H1 (cell line): Measurements from ENCODE around the gene ZNF496. TPM values are rescaled to one million over a fixed set of nuclear protein-coding genes. Genes with fewer than 3 reads are reported as not detected.

Source experiments
- CTCF ChIA-PET: fragments of 300-600 bp; sonication (Branson Sonifier 250); formaldehyde crosslinking; loops from one replicate; lab custom pipeline; 2021; ENCODE audit not compliant: partially characterized antibody; lab: Charles Lee
- POLR2A ChIA-PET: fragments of 300-600 bp; sonication (Branson Sonifier 250); formaldehyde crosslinking; loops from one replicate; lab custom pipeline; 2021; ENCODE audit warnings: inconsistent platforms; ENCODE audit not compliant: partially characterized antibody; lab: Charles Lee
- DNase-seq, 2 experiments: peaks; one replicate each; pipeline versions ENCODE4 v3.0.0 to v3.0.0-alpha.2; 2010 to 2022; ENCODE audit warnings: low spot score in 2 of 2, low read depth in 1 of 2, mixed read lengths in 1 of 2
- FAIRE-seq: peaks from 2 replicates; lab custom pipeline; 2011; peaks lifted over from hg19 to GRCh38; lab: Jason Lieb, UNC
- H2AFZ ChIP-seq: 2 replicates; pipeline ENCODE4 v1.8.1; 2012; ENCODE audit warnings: low read length, inconsistent platforms
- H2AK5ac ChIP-seq: 2 replicates; pipeline ENCODE4 v1.6.1; 2013; ENCODE audit warnings: low read depth, low read length
- H2BK120ac ChIP-seq: replicated peaks from 2 replicates; pipeline ENCODE3; 2013; ENCODE audit warnings: low read depth, low read length, inconsistent platforms
- H2BK12ac ChIP-seq: 2 replicates; pipeline ENCODE4 v1.6.1; 2013; ENCODE audit warnings: low read depth, low read length
- H2BK15ac ChIP-seq: 2 replicates; pipeline ENCODE4 v1.6.1; 2013; ENCODE audit warnings: low read length
- H2BK20ac ChIP-seq: 2 replicates; pipeline ENCODE4 v1.6.1; 2013; ENCODE audit warnings: low read length
- H2BK5ac ChIP-seq: 2 replicates; pipeline ENCODE4 v1.6.1; 2013; ENCODE audit warnings: low read depth, low read length
- H3K14ac ChIP-seq: 2 replicates; pipeline ENCODE4 v1.6.1; 2013; ENCODE audit warnings: inconsistent platforms; ENCODE audit not compliant: insufficient read length
- H3K18ac ChIP-seq: 2 replicates; pipeline ENCODE4 v1.6.1; 2013; ENCODE audit warnings: low read length; ENCODE audit errors: extremely low read depth
- H3K23ac ChIP-seq: 2 replicates; pipeline ENCODE4 v1.6.1; 2013; ENCODE audit warnings: inconsistent platforms; ENCODE audit not compliant: insufficient read length
- H3K23me2 ChIP-seq: 2 replicates; pipeline ENCODE4 v1.6.1; 2013; ENCODE audit warnings: low read depth, low read length
- H3K27ac ChIP-seq: 2 replicates; pipeline ENCODE4 v1.6.1; 2011; ENCODE audit warnings: low read depth, low read length, inconsistent platforms
- H3K27me3 ChIP-seq, 4 experiments: replicated peaks in 1 of 4; 1 replicate in 1 of 4; 2 replicates in 3 of 4; pipeline versions ENCODE4 v1.6.1 to v1.8.1; 2011 to 2013; ENCODE audit warnings: low read length in 3 of 4, mild to moderate bottlenecking in 3 of 4, inconsistent platforms in 2 of 4, mixed read lengths in 2 of 4, moderate library complexity in 1 of 4; ENCODE audit not compliant: control insufficient read depth in 3 of 4, insufficient read depth in 3 of 4; ENCODE audit errors: extremely low read depth in 1 of 4
- H3K36me3 ChIP-seq, 4 experiments: 2 replicates each; pipeline versions ENCODE4 v1.6.1 to v1.8.1; 2011 to 2013; ENCODE audit warnings: mild to moderate bottlenecking in 4 of 4, low read length in 3 of 4, moderate library complexity in 2 of 4, control low read depth in 1 of 4, inconsistent platforms in 1 of 4; ENCODE audit not compliant: insufficient read depth in 4 of 4, control insufficient read depth in 2 of 4
- H3K4ac ChIP-seq: replicated peaks from 2 replicates; pipeline ENCODE3; 2013; ENCODE audit warnings: low read length, low read depth, mixed read lengths, inconsistent platforms; ENCODE audit not compliant: insufficient read length
- H3K4me1 ChIP-seq, 4 experiments: replicated peaks in 1 of 4; 1 replicate in 1 of 4; 2 replicates in 3 of 4; pipeline versions ENCODE4 v1.6.1 to v1.8.1; 2011 to 2013; ENCODE audit warnings: low read length in 3 of 4, inconsistent platforms in 2 of 4, mixed read lengths in 1 of 4; ENCODE audit not compliant: insufficient read depth in 4 of 4, control insufficient read depth in 3 of 4
- H3K4me2 ChIP-seq, 2 experiments: 2 replicates each; pipeline versions ENCODE4 v1.6.1 to v1.8.1; 2011 to 2013; ENCODE audit warnings: low read depth in 2 of 2, low read length in 2 of 2, control low read depth in 1 of 2, inconsistent platforms in 1 of 2, mild to moderate bottlenecking in 1 of 2; ENCODE audit not compliant: insufficient read depth in 1 of 2
- H3K4me3 ChIP-seq, 4 experiments: fragments of 200-600, 300-600 bp in 1 of 4; sonication (generic), shearing (Covaris generic), sonication (Bioruptor Twin) in 1 of 4; 2 replicates each; pipeline versions ENCODE4 v1.5.1 to v1.8.1; 2011 to 2016; ENCODE audit warnings: low read length in 4 of 4, low read depth in 3 of 4, control low read depth in 2 of 4, inconsistent platforms in 2 of 4, mild to moderate bottlenecking in 2 of 4, mixed read lengths in 1 of 4, moderate library complexity in 1 of 4; ENCODE audit not compliant: insufficient read depth in 2 of 4; ENCODE audit errors: extremely low read depth in 1 of 4
- H3K56ac ChIP-seq: replicated peaks from 2 replicates; pipeline ENCODE3; 2013; ENCODE audit warnings: low read depth, mild to moderate bottlenecking, mixed read lengths, low read length, inconsistent platforms; ENCODE audit not compliant: insufficient read length
- H3K79me1 ChIP-seq: 2 replicates; pipeline ENCODE4 v1.6.1; 2013; ENCODE audit warnings: low read depth, low read length, control low read depth
- H3K79me2 ChIP-seq, 2 experiments: 2 replicates each; pipeline versions ENCODE4 v1.6.1 to v1.8.1; 2012 to 2013; ENCODE audit warnings: low read length in 2 of 2, mild to moderate bottlenecking in 2 of 2, inconsistent platforms in 1 of 2; ENCODE audit not compliant: insufficient read depth in 2 of 2, control insufficient read depth in 1 of 2
- H3K9ac ChIP-seq, 4 experiments: replicated peaks in 1 of 4; 1 replicate in 1 of 4; 2 replicates in 3 of 4; pipeline versions ENCODE4 v1.6.1 to v1.8.1; 2011 to 2013; ENCODE audit warnings: low read depth in 3 of 4, low read length in 3 of 4, control low read depth in 2 of 4, mild to moderate bottlenecking in 2 of 4, moderate library complexity in 2 of 4, inconsistent platforms in 1 of 4; ENCODE audit errors: extremely low read depth in 1 of 4
- H3K9me3 ChIP-seq, 2 experiments: 2 replicates each; pipeline versions ENCODE4 v1.6.1 to v1.8.1; 2012 to 2013; ENCODE audit warnings: mild to moderate bottlenecking in 2 of 2, moderate library complexity in 2 of 2, control low read depth in 1 of 2, inconsistent platforms in 1 of 2, low read depth in 1 of 2, low read length in 1 of 2, mixed read lengths in 1 of 2; ENCODE audit not compliant: insufficient read depth in 2 of 2
- H4K20me1 ChIP-seq, 2 experiments: replicated peaks in 1 of 2; 2 replicates each; pipeline versions ENCODE3 to v1.8.1; 2011 to 2013; ENCODE audit warnings: inconsistent platforms in 2 of 2, low read length in 2 of 2, mild to moderate bottlenecking in 1 of 2; ENCODE audit not compliant: insufficient read depth in 2 of 2, control insufficient read depth in 1 of 2
- H4K5ac ChIP-seq: 2 replicates; pipeline ENCODE4 v1.6.1; 2013; ENCODE audit warnings: low read length, low read depth, mixed read lengths, inconsistent platforms; ENCODE audit not compliant: insufficient read length
- H4K8ac ChIP-seq: 2 replicates; pipeline ENCODE4 v1.8.0; 2013; ENCODE audit warnings: mild to moderate bottlenecking, moderate library complexity, low read length, inconsistent platforms; ENCODE audit not compliant: insufficient read depth; ENCODE audit errors: extremely low read depth
- H4K91ac ChIP-seq: replicated peaks from 2 replicates; pipeline ENCODE3; 2013; ENCODE audit warnings: low read length, mixed read lengths, inconsistent platforms; ENCODE audit not compliant: insufficient read length
- FOSL1 ChIP-seq: IDR thresholded peaks from 2 replicates; pipeline ENCODE4 v1.6.1; 2011; ENCODE audit warnings: mild to moderate bottlenecking, low read depth, low read length, moderate library complexity; ENCODE audit not compliant: insufficient read depth
- HDAC2 ChIP-seq, 2 experiments: fragments of 300-600 bp in 1 of 2; sonication (generic) in 1 of 2; IDR thresholded peaks; 2 replicates each; pipeline ENCODE4 v1.6.1; 2011 to 2012; ENCODE audit warnings: low read depth in 2 of 2, low read length in 2 of 2, mild to moderate bottlenecking in 2 of 2, moderate library complexity in 2 of 2, borderline replicate concordance in 1 of 2, inconsistent platforms in 1 of 2
- PHF8 ChIP-seq: fragments of 200-600 bp; sonication (generic); conservative IDR thresholded peaks from 2 replicates; pipeline ENCODE4 v1.7.1; 2012; ENCODE audit warnings: low read depth, mild to moderate bottlenecking, inconsistent platforms, low read length, moderate library complexity
- RXRA ChIP-seq: IDR thresholded peaks from 2 replicates; pipeline ENCODE4 v1.6.1; 2011; ENCODE audit warnings: low read depth, mild to moderate bottlenecking, low read length, moderate library complexity; ENCODE audit not compliant: insufficient read depth
- TEAD4 ChIP-seq: IDR thresholded peaks from 2 replicates; pipeline ENCODE4 v1.6.1; 2012; ENCODE audit warnings: low read depth, low read length, inconsistent platforms, mixed read lengths
- WGBS, 2 experiments: shearing (Covaris generic) in 1 of 2; methylation state at CpG; one replicate each; pipeline versions ENCODE4 v1.1.6 to v1.1.7; 2013 to 2015; ENCODE audit warnings: low lambda C conversion rate in 2 of 2, mixed read lengths in 2 of 2, inconsistent platforms in 1 of 2, low coverage in 1 of 2, missing lambda C conversion rate in 1 of 2; ENCODE audit not compliant: insufficient replicate concordance in 2 of 2, insufficient coverage in 1 of 2, insufficient read length in 1 of 2; ENCODE audit errors: extremely low coverage in 1 of 2, missing lambda C conversion rate in 1 of 2; 5-methylcytosine and 5-hydroxymethylcytosine counted together
- polyA plus RNA-seq, 7 experiments: library from polyadenylated mRNA; depleted of rRNA in 3 of 7; stranded (reverse) in 5 of 7; unstranded in 2 of 7; fragments of >200 nt in 5 of 7; fragments of 200-250 nt in 2 of 7; gene quantifications; 1 replicate in 5 of 7; 2 replicates in 1 of 7; 4 replicates in 1 of 7; pipeline versions ENCODE4 v1.2.1 to v1.2.3, GENCODE V29; 2011 to 2013; ENCODE audit warnings: missing spikeins in 2 of 7, mixed read lengths in 2 of 7
- total RNA-seq: library from RNA; stranded (reverse); fragmentation: NEBNext Ultra II Directional; extraction: Animal tissue kit (Norgen Biotek cat#: 25700); gene quantifications from 2 replicates; pipeline ENCODE4 v1.2.1, GENCODE V29; 2021

The ZNF496 gene
- total and polyA plus RNA-seq, 2 of the 8 experiments (the other 6 are each of a cell fraction or from before 2014, with no cell fraction given), result 27.9 to 71.4 TPM

- POLR2A ChIA-PET, result interaction anchor here (0.7 to 1.0 kb wide), 4 partner anchors 8 to 46 kb away, joined by 3 read pairs; no protein-coding TSS in a partner anchor
- H3K79me2 ChIP-seq, result no peaks in the 10 kb centered on the region
Measured at GRCh38 chr1:247378334-247379073, 46.8 kb upstream of the ZNF496 start.

More at GRCh38 chr1:247378334-247379073, 46.8 kb upstream of the ZNF496 start:
- no peak overlapping the region for H4K8ac ChIP-seq
- no peaks in the 10 kb centered on the region for H3K27me3 ChIP-seq
- H3K79me1 ChIP-seq, result no peaks in the 10 kb centered on the region
- peaks cover 3 to 4% of the 10 kb centered on the region in 2 experiments for H3K9me3 ChIP-seq
- CTCF ChIA-PET, result interaction anchor here (3.0 kb wide), 1 partner anchor 10 kb away, joined by 33 read pairs; no protein-coding TSS in a partner anchor
- no peak for TF ChIP-seq RXRA
- no peak for TF ChIP-seq PHF8
- TF ChIP-seq HDAC2 (IDR thresholded peaks at IDR 0.05; ENCODE audit: borderline replicate concordance in 1 of 2, low read depth in 2 of 2, low read length in 2 of 2), result no peak
- no peak for TF ChIP-seq FOSL1
- no peak for TF ChIP-seq TEAD4
- H3K14ac ChIP-seq, result no peak overlapping the region
- no peak overlapping the region for H4K5ac ChIP-seq
- H2BK12ac ChIP-seq, result peak overlapping the region; percentile 99
- H3K4me1 ChIP-seq, result peaks cover 13 to 32% (median 20%) of the 10 kb centered on the region in 4 experiments; a peak in 6 of 7 replicates
- H3K4me2 ChIP-seq, result no peak overlapping the region; a peak in 1 of 4 replicates
- peak overlapping the region; percentile 96 for H3K18ac ChIP-seq
- no peak overlapping the region for H3K27ac ChIP-seq
- H2AFZ ChIP-seq, result no peak overlapping the region
- H3K4me3 ChIP-seq, result no peak overlapping the region
- H2BK120ac ChIP-seq, result peak overlapping the region; percentile 83
- H2AK5ac ChIP-seq, result peak overlapping the region; percentile 58
- H3K36me3 ChIP-seq, result no peaks in the 10 kb centered on the region
- 90% methylated on average over 20 of the region's 20 CpGs; no CpG with 5 or more reads in 1 of the 2 experiments for WGBS, 2 experiments
- no peaks in the 10 kb centered on the region for H4K20me1 ChIP-seq
- no peak overlapping the region; a peak in 1 of 7 replicates for H3K9ac ChIP-seq
- FAIRE-seq (no peak), DNase-seq (no peak)
- no peak overlapping the region for H3K56ac ChIP-seq
- peak overlapping the region; percentile 49 for H2BK20ac ChIP-seq
- H2BK15ac ChIP-seq, result peak overlapping the region; percentile 66
- no peak overlapping the region for H3K23ac ChIP-seq
- no peaks in the 10 kb centered on the region; the same call in 1 of the 2 replicates for H3K23me2 ChIP-seq
- peak overlapping the region; percentile 97 for H3K4ac ChIP-seq
- H2BK5ac ChIP-seq, result peak overlapping the region; percentile 95; the same call in 1 of the 2 replicates
- peak overlapping the region; percentile 94 for H4K91ac ChIP-seq
